Measurements from ENCODE around the gene PATJ.
"Not testable (repeated sequence)": the region's sequence is repeated elsewhere in the genome, so short reads cannot be mapped to it uniquely, and the experiment has no call there.

PATJ gene

DNA sequence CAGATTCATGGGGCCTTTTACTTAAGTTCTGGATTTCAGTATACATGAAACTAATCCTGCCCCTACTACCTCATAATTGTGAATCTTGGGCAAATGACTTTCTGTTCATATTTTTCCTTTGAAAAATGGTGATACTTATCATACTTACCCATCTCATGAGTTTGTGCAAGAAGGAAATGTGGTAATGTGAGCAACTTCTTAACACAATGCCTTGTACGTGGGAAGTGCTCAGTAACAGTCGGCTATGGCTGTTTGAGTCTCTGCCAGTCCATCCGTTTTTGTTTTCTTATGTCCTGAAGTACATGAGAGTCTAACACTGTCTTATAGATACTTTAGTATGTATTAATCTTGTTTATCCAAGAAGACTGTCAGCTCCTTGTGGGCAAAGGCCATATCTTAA is 86.5 kb downstream of the PATJ start:
- no peak for ATAC-seq
- Mint-ChIP-seq H3K4me3 (no peak overlapping the region), H3K9me3 (no peaks in the 10 kb centered on the region), H3K27ac (no peak overlapping the region), H3K27me3 (no peaks in the 10 kb centered on the region), H3K4me1 (no peaks in the 10 kb centered on the region), H3K36me3 (ENCODE audit: low read depth) (peaks cover 18% of the 10 kb centered on the region)
- no peak for DNase-seq

DNA sequence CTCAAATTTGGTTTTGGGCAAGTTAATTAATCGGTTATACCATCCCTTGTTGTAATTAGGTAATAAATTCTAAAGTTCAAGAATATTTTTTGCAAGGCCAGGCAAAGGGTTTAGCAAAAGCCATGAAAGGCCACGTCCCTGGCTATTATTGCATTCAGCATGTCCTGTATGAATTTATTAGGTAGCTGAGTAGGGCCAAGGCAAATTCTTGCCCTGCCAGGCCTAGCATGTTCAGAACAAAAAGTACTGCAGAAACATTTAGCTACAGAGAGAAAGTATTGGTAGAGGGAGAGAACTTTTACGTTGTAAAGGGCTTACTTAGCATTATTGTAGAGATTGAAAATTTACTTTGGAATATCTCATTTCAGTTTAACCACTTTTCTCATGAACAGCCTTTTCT is 94.4 kb downstream of the PATJ start:
- Mint-ChIP-seq H3K36me3 (ENCODE audit: low read depth) (no peaks in the 10 kb centered on the region), H3K27me3 (no peaks in the 10 kb centered on the region), H3K4me3 (no peak overlapping the region), H3K9me3 (no peaks in the 10 kb centered on the region), H3K27ac (no peak overlapping the region), H3K4me1 (peaks cover 3% of the 10 kb centered on the region)
- ATAC-seq (no peak), DNase-seq (no peak)

DNA sequence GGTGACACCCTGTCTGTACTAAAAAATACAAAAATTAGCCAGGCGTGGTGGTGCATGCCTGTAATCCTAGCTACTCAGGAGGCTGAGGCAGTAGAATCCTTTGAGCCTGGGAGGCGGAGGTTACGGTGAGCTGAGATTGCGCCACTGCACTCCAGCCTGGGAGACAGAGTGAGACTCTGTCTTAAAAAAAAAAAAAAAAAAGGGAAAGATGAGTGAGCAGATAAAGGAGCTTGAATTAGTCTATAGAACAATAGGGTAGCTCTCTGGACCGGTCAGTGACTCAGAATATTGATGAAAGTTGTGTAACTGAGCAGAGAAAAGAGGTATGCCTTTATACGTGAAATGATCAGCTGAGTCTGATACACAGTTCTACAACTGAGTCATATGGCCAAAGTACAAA is 95.3 kb downstream of the PATJ start:
- not testable (repeated sequence) for ATAC-seq; DNase-seq; H3K4me3 Mint-ChIP-seq; H3K27me3 Mint-ChIP-seq; H3K9me3 Mint-ChIP-seq; H3K4me1 Mint-ChIP-seq; H3K27ac Mint-ChIP-seq; H3K36me3 Mint-ChIP-seq (ENCODE audit: low read depth)

DNA sequence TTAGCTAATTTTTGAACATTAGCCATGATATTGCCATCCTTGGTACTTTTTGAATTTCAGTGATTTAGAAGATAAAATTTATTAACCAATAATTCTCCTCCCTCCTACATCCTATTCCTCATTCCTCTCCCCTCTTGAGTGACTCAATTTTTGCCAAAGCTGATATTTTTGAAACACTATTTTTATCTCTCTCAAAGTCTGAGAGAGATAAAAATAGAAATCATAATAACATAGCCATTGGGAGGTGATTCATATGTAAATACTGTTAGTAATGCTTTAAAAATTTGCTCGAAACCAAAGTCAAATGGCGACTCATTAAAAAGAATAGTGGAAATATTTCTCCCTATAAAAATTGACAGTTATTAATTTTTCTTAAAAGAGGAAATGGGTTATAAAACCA is 97.4 kb downstream of the PATJ start:
- Mint-ChIP-seq H3K36me3 (ENCODE audit: low read depth) (no peaks in the 10 kb centered on the region), H3K27ac (no peak overlapping the region), H3K4me3 (no peak overlapping the region), H3K4me1 (peaks cover 3% of the 10 kb centered on the region), H3K9me3 (no peaks in the 10 kb centered on the region), H3K27me3 (no peaks in the 10 kb centered on the region)
- DNase-seq (no peak), ATAC-seq (no peak)

DNA sequence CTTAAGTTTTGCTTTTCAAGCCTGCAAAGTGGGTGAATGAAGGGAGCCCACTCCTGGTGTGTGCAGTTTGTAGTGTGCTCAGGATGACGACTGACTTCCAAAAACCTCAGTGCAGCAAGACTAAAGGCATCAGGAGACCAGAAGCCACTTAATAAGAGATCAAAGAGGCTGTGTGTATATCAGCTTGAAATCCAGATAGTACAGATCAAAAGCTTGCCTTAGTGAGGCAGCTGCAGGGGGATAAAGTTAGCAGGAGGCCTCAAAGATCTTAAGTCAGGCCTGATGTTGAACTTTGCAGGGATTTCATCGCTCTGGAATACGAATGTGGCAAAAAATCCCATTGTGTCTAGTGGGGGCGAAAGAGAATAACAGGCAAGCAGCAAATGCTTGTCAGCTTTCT is 99.8 kb downstream of the PATJ start:
- H3K4me1 Mint-ChIP-seq: peaks cover 3% of the 10 kb centered on the region
- H3K36me3 Mint-ChIP-seq (ENCODE audit: low read depth): no peaks in the 10 kb centered on the region
- no peak overlapping the region for H3K4me3 Mint-ChIP-seq
- H3K27ac Mint-ChIP-seq: no peak overlapping the region
- no peaks in the 10 kb centered on the region for H3K27me3 Mint-ChIP-seq
- ATAC-seq: no peak
- no peak for DNase-seq
- H3K9me3 Mint-ChIP-seq: no peaks in the 10 kb centered on the region

DNA sequence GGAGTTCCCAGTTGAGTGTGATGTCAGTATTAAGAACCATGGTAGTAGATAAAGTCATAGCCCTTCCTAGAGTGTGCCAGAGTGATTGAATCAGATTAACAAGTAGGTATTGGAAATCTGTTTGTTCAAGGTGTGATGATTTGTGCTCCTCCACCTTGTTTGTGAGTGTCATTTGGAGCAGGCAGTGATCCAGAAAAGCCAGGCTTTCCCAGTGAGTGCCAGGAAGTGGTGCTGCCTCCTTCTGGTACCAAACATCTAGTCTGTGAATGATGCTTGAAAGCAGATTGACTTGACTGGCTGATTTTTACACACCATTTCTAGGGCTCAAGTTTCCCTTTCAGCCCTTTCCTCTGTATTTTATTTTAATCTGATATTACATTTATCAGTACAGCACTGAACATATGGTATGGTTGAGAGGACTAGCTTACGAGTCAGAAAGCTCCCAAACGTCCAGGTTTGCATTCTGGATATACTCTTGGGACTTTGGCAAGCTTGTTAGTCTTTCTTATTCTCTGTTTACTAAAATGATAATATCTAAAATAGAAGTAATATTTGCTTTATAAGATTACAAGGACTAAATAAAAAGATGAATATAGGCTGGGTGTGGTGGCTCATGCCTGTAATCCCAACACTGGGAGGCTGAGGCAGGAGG is 100.7 kb downstream of the PATJ start:
- H3K4me1 Mint-ChIP-seq: peaks cover 3% of the 10 kb centered on the region
- no peak overlapping the region for H3K4me3 Mint-ChIP-seq
- no peak for DNase-seq
- ATAC-seq: no peak
- no peaks in the 10 kb centered on the region for H3K36me3 Mint-ChIP-seq (ENCODE audit: low read depth)
- H3K27ac Mint-ChIP-seq: no peak overlapping the region
- no peaks in the 10 kb centered on the region for H3K9me3 Mint-ChIP-seq
- H3K27me3 Mint-ChIP-seq: no peaks in the 10 kb centered on the region

DNA sequence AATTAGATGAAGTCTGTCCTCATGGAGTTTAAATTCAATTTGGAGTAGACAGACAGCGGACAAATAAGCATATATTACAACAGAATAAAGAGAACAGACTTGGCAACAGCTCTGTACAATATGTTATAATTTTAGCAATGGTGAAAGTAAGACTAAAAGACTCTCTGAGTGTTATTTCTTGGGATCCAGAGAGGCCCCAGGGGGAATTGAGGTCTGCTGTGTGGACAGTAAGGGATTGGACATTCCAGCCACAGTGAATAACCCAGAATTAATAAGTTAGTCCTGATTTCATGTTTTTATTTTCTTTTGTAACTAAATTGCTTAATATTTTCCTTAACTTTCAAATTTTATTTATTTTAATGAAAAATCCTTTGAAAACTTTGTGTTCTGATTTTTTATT is 101.7 kb downstream of the PATJ start:
- H3K4me1 Mint-ChIP-seq: peaks cover 3% of the 10 kb centered on the region
- ATAC-seq (no peak), DNase-seq (no peak)
- no peaks in the 10 kb centered on the region for H3K36me3 Mint-ChIP-seq (ENCODE audit: low read depth)
- no peaks in the 10 kb centered on the region for H3K27me3 Mint-ChIP-seq
- H3K4me3 Mint-ChIP-seq: no peak overlapping the region
- no peaks in the 10 kb centered on the region for H3K9me3 Mint-ChIP-seq
- H3K27ac Mint-ChIP-seq: no peak overlapping the region

DNA sequence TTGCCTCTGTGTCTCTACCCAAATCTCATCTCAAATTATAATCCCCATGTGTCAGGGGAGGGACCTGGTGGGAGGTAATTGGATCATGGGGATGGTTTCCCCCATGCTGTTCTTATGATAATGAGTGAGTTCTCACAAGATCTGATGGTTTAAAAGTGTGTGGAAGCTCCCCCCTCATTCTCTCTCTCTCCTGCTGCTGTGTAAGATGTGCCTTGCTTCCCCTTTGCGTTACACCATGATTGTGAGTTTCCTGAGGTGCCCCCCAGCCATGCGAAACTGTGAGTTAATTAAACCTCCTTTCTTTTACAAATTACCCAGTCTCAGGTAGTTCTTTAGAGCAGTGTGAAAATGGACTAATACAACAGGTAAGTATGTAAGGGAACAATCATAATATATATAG is 102.4 kb downstream of the PATJ start:
- not testable (repeated sequence) for H3K4me3 Mint-ChIP-seq; H3K9me3 Mint-ChIP-seq; DNase-seq; ATAC-seq; H3K27ac Mint-ChIP-seq; H3K36me3 Mint-ChIP-seq (ENCODE audit: low read depth); H3K4me1 Mint-ChIP-seq; H3K27me3 Mint-ChIP-seq

DNA sequence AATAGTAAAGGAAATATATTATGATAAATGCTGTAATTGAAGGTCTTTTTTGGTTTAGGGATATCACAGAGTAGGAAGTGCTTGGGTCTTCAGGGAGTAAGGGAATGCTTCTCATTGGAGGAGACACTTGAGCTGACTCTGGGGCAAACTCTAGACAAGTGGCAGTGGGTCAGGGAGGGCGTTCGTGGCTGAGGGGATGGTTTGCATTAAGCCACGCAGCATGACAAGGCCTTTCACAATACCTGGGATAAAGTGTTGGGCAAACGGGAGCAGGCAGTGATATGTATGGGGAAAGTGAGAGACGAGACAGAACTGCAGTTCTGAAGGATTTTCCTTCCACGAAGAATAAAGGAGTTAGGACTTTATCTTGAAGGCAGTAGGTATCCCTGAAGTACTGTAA is 109.0 kb downstream of the PATJ start:
- Mint-ChIP-seq H3K27me3 (no peaks in the 10 kb centered on the region), H3K27ac (no peak overlapping the region), H3K4me1 (no peaks in the 10 kb centered on the region), H3K4me3 (no peak overlapping the region), H3K9me3 (no peaks in the 10 kb centered on the region), H3K36me3 (ENCODE audit: low read depth) (no peaks in the 10 kb centered on the region)
- DNase-seq (no peak), ATAC-seq (no peak)

DNA sequence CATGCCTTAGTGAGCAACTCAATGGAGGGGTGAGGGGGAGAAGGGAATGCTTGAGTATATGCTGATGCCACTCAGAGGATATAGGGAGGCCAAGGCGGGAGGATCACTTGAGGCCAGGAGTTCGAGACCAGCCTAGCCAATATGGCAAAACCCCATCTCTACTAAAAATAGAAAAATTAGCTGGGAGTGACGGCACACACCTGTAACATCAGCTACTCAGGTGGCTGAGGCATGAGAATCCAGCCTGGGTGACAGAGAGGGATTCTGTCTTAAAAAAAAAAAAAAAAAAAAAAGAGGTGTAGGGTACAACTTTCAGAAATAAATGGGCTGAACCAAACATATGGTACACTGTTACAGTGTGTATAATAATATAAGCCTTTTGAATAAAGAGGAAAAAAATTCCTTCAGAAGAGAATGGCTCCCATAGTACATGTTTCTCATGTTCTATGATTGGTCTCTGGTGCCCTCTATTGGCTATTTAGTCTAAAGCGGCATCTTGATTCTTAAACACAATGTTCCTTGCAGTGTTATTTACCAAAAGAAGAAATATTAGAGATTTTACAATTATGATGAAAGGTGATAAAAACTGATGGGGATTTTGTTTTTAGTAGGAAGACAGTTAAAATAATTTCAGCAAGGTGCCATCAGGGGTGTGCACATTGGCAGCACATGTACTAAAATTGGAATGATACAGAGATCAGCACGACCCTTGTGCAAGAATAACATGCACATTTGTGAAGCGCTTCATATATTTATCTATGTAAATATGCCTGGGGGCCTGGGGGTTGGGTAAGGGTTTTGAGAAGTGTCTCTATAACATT is 109.8 kb downstream of the PATJ start:
- H3K36me3 Mint-ChIP-seq (ENCODE audit: low read depth): no peaks in the 10 kb centered on the region
- DNase-seq (no peak), ATAC-seq (peak; percentile 46)
- H3K27ac Mint-ChIP-seq: no peak overlapping the region
- no peaks in the 10 kb centered on the region for H3K9me3 Mint-ChIP-seq
- no peak overlapping the region for H3K4me3 Mint-ChIP-seq
- H3K4me1 Mint-ChIP-seq: no peaks in the 10 kb centered on the region
- no peaks in the 10 kb centered on the region for H3K27me3 Mint-ChIP-seq

DNA sequence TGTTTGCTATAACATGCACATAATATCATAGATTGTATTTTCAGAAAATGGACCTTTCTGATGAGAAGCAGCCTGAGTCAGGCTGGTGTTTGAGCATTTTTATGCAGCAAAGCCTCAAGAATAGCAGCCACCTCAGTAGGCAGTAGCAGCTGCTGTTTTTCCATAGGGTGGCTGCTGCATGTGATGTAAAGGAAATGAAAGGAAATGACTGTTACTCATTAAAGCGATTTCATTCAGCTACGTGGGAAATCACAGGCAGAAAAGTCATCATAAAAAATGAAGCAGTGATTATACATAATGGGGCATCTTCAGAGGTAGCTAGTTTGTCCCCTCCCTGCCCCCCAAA is 110.4 kb downstream of the PATJ start:
- Mint-ChIP-seq H3K27me3 (no peaks in the 10 kb centered on the region), H3K36me3 (ENCODE audit: low read depth) (no peaks in the 10 kb centered on the region), H3K9me3 (no peaks in the 10 kb centered on the region), H3K4me3 (no peak overlapping the region), H3K27ac (no peak overlapping the region), H3K4me1 (no peaks in the 10 kb centered on the region)
- DNase-seq: no peak
- ATAC-seq: no peak

DNA sequence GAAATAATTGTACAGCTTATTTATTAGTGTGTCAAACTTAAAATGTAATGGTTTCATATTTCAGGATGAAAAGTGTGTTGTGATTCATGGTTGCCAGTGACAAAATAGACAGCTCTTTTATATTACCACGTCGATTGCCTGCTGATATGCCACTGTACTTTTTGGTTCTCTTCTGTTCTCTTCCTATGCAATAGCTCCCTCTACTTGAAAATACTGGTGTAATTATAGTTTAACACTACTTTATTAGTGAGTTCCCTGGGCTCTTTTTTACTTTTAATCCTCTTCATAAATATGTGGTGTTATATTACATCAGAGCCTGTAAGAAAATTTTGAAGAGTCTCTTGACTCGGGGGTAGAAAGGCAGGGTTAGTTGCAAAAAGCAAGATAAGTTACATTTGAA is 111.3 kb downstream of the PATJ start:
- Mint-ChIP-seq H3K4me3 (no peak overlapping the region), H3K9me3 (no peaks in the 10 kb centered on the region), H3K27ac (no peak overlapping the region), H3K27me3 (no peaks in the 10 kb centered on the region), H3K36me3 (ENCODE audit: low read depth) (no peaks in the 10 kb centered on the region), H3K4me1 (no peaks in the 10 kb centered on the region)
- DNase-seq (no peak), ATAC-seq (no peak)

DNA sequence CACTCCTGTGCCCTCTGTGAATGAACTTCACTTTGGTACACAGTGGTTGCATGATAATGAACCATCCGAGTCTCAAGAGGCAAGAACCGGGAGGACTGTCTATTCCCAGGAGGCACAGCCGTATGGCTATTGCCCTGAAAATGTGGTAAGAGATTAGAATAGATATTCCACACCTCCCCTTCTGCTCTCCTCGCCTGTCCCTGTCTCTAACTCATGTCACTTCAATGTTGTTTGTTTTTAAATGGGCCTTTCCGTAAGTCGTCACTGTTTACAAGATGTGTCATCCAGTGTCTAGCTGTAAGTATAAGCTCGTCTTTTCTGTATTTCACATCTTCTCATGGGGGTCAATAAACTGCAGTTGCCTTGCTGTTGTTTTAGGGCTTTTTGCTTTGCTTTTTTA is 122.2 kb downstream of the PATJ start:
- no peaks in the 10 kb centered on the region for H3K27me3 Mint-ChIP-seq

DNA sequence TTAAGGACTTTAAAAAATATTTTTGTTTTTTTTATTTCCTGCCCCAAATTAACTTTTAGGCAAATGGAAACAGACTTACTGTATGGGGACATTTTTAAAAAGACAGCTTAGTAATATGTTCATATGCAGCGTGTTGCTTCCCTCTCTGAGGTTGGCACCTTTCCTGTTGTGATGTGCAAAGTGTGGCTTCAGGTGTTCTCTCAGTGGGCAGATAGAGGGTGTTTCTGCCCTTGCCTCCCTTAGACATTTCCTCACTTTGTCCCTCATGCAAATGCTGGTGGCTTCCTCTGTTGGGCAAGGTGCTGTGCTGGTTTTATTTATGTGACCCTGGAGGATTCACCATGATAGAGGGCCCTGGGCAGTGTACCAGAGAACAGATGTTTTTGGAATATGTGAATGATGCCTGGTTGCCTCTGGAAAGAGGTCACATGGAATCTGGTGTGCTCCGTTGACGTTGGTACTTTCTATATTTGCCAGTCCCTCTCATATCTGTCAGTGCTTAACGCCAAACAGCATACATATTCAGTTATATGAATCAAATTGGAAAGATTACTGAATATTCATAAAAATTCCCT is 123.5 kb downstream of the PATJ start:
- DNase-seq: no peak
- Mint-ChIP-seq H3K4me1 (no peaks in the 10 kb centered on the region), H3K36me3 (ENCODE audit: low read depth) (peaks cover 8% of the 10 kb centered on the region), H3K4me3 (no peak overlapping the region), H3K9me3 (no peaks in the 10 kb centered on the region), H3K27ac (no peak overlapping the region), H3K27me3 (no peaks in the 10 kb centered on the region)
- no peak for ATAC-seq

More for the DNA sequence above, 122.2 kb downstream of the PATJ start:
- DNase-seq (no peak), ATAC-seq (no peak)
- Mint-ChIP-seq H3K27ac (no peak overlapping the region), H3K4me1 (no peaks in the 10 kb centered on the region), H3K9me3 (no peaks in the 10 kb centered on the region), H3K36me3 (ENCODE audit: low read depth) (peaks cover 8% of the 10 kb centered on the region), H3K4me3 (no peak overlapping the region)

DNA sequence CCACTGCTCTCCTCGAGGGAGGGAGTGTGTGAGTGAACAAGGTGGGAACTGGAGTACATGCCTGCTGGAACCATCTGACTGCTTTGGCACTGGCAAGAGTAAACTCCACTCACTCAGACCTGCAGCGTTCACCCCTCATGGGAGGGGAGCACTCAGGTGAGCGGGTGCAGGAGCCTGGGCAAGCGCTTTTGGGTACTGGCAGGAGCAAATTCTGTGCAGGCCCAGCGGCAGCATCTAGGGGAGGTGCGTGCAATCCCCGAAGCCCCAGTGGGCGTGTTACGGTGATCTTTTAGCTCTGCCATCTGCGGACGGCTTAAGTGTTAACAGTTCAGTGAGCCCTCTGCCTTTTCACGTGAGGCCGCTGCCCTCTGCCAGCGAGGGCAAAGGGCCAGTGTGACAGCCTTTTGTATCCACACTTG is 127.4 kb downstream of the PATJ start:
- no peaks in the 10 kb centered on the region for H3K9me3 Mint-ChIP-seq
- no peak overlapping the region for H3K4me3 Mint-ChIP-seq
- no peak for DNase-seq
- H3K36me3 Mint-ChIP-seq (ENCODE audit: low read depth): peaks cover 13% of the 10 kb centered on the region
- no peak overlapping the region for H3K27ac Mint-ChIP-seq
- ATAC-seq: no peak
- H3K27me3 Mint-ChIP-seq: no peaks in the 10 kb centered on the region
- H3K4me1 Mint-ChIP-seq: no peaks in the 10 kb centered on the region
